ENCODE results near the gene ZBTB16.

Gene ZBTB16

GRCh38 chr11:114170226-114170625 is 110.7 kb downstream of the ZBTB16 start:
- no peak for DNase-seq

- no peak for DNase-seq
Observed at GRCh38 chr11:114171257-114172054, 111.9 kb downstream of the ZBTB16 start.

GRCh38 chr11:114172055-114172861 is 112.7 kb downstream of the ZBTB16 start:
- no peak for DNase-seq

GRCh38 chr11:114172871-114173444 is 113.4 kb downstream of the ZBTB16 start:
- no peak for DNase-seq

GRCh38 chr11:114173843-114174242 is 114.3 kb downstream of the ZBTB16 start:
- no peak for DNase-seq

GRCh38 chr11:114174712-114175495 is 115.4 kb downstream of the ZBTB16 start:
- DNase-seq, result no peak

GRCh38 chr11:114175706-114176105 is 116.2 kb downstream of the ZBTB16 start:
- DNase-seq, result no peak

GRCh38 chr11:114176321-114176720 is 116.8 kb downstream of the ZBTB16 start:
- DNase-seq, result no peak

GRCh38 chr11:114178656-114179055 is 119.1 kb downstream of the ZBTB16 start:
- no peak for DNase-seq

GRCh38 chr11:114179234-114179941 is 119.9 kb downstream of the ZBTB16 start:
- DNase-seq, result no peak

- no peak for DNase-seq
Observed at GRCh38 chr11:114180301-114181055, 121.0 kb downstream of the ZBTB16 start.

GRCh38 chr11:114181195-114181594 is 121.7 kb downstream of the ZBTB16 start:
- no peak for DNase-seq

- no peak for DNase-seq
Observed at GRCh38 chr11:114181752-114182151, 122.2 kb downstream of the ZBTB16 start.

- no peak for DNase-seq
Observed at GRCh38 chr11:114182471-114183043, 123.0 kb downstream of the ZBTB16 start.

GRCh38 chr11:114183044-114183511 is 123.6 kb downstream of the ZBTB16 start:
- DNase-seq, result no peak

GRCh38 chr11:114185436-114185835 is 125.9 kb downstream of the ZBTB16 start:
- no peak for DNase-seq

- DNase-seq, result no peak
Observed at GRCh38 chr11:114187173-114187572, 127.7 kb downstream of the ZBTB16 start.

- DNase-seq, result no peak
Observed at GRCh38 chr11:114188851-114189570, 129.5 kb downstream of the ZBTB16 start.

GRCh38 chr11:114190630-114191029 is 131.1 kb downstream of the ZBTB16 start:
- no peak for DNase-seq

- DNase-seq, result no peak
Observed at GRCh38 chr11:114191893-114192292, 132.4 kb downstream of the ZBTB16 start.

Measured in femur (tissue), 1 donor.